K562 (cell line): ENCODE results near the gene PIK3C2G. TPM values are rescaled to one million over a fixed set of nuclear protein-coding genes. Genes with fewer than 3 reads are reported as not detected.
"Not testable (repeated sequence)": the region's sequence is repeated elsewhere in the genome, so short reads cannot be mapped to it uniquely, and the experiment has no call there.

ENCODE experiments used
- ATAC-seq: fragments of 200-7000 bp; cut with Tn5 transposase; 3 replicates; pipeline ENCODE4 v1.9.1; 2020; ENCODE audit warnings: moderate library complexity
- BruUV-seq: library from RNA; stranded (reverse); fragments of 400-500 nt; replicated peaks from 2 replicates; lab custom pipeline; 2021; lab: Mats Ljungman, UMichigan
- CTCF ChIA-PET: fragments of 300-600 bp; formaldehyde crosslinking; extraction: SDS; loops from one replicate; lab custom pipeline; 2021; ENCODE audit warnings: low intra/inter-chr PET ratio; lab: Yijun Ruan, JAX
- POLR2A ChIA-PET: fragments of 300-600, 350-650 bp; sonication (Branson Sonifier 250); formaldehyde crosslinking; extraction: SDS; loops from one replicate; lab custom pipeline; 2021; ENCODE audit warnings: antibody characterized with exemption, inconsistent platforms; lab: Yijun Ruan, JAX
- DNase-seq, 4 experiments: peaks; one replicate each; pipeline versions ENCODE4 v3.0.0 to v3.0.0-alpha.2; 2011 to 2018; ENCODE audit warnings: low spot score in 3 of 4, mixed read lengths in 3 of 4; ENCODE audit errors: extremely low read depth in 1 of 4
- FAIRE-seq: peaks from 2 replicates; lab custom pipeline; 2011; peaks lifted over from hg19 to GRCh38; lab: Jason Lieb, UNC
- H2AFZ ChIP-seq: 2 replicates; pipeline ENCODE4 v1.6.0; 2011; ENCODE audit warnings: low read depth, low read length, control low read depth, inconsistent platforms
- H3K27ac ChIP-seq: fragments of 200-600 bp; 3 replicates; pipeline ENCODE4 v1.8.0; 2011; ENCODE audit warnings: low read depth, mild to moderate bottlenecking, control low read depth, inconsistent platforms, low read length, moderate library complexity, mixed read lengths; ENCODE audit errors: extremely low read depth
- H3K27me3 ChIP-seq, 2 experiments: fragments of 300-600 bp in 1 of 2; 2 replicates in 1 of 2; 3 replicates in 1 of 2; pipeline versions ENCODE4 v1.6.0 to v1.8.0; 2011; ENCODE audit warnings: inconsistent platforms in 2 of 2, low read length in 2 of 2, mild to moderate bottlenecking in 1 of 2, mixed read lengths in 1 of 2, moderate library complexity in 1 of 2; ENCODE audit not compliant: control insufficient read depth in 2 of 2, insufficient read depth in 2 of 2
- H3K36me3 ChIP-seq: fragments of 300-600 bp; 3 replicates; pipeline ENCODE4 v1.8.0; 2011; ENCODE audit warnings: mild to moderate bottlenecking, low read length, inconsistent platforms; ENCODE audit not compliant: control insufficient read depth, insufficient read depth
- H3K4me1 ChIP-seq, 2 experiments: fragments of 200-600 bp in 1 of 2; replicated peaks in 1 of 2; 2 replicates in 1 of 2; 3 replicates in 1 of 2; pipeline versions ENCODE4 v1.5.1 to v1.8.0; 2011; ENCODE audit warnings: inconsistent platforms in 2 of 2, low read length in 2 of 2, mild to moderate bottlenecking in 1 of 2, mixed read lengths in 1 of 2, moderate library complexity in 1 of 2; ENCODE audit not compliant: control insufficient read depth in 2 of 2, insufficient read depth in 2 of 2
- H3K4me2 ChIP-seq: 2 replicates; pipeline ENCODE4 v1.6.1; 2011; ENCODE audit warnings: low read length, control low read depth, inconsistent platforms, mixed read lengths; ENCODE audit not compliant: insufficient read depth
- H3K4me3 ChIP-seq: fragments of 200-600 bp; sonication (generic), shearing (Covaris generic); 2 replicates; pipeline ENCODE4 v1.5.1; 2016; ENCODE audit warnings: control low read depth, inconsistent platforms
- H3K79me2 ChIP-seq: fragments of 200-600 bp; 3 replicates; pipeline ENCODE4 v1.8.0; 2011; ENCODE audit warnings: low read length, inconsistent platforms; ENCODE audit not compliant: control insufficient read depth, insufficient read depth
- H3K9ac ChIP-seq, 2 experiments: 2 replicates each; pipeline versions ENCODE4 v1.6.0 to v1.6.1; 2011; ENCODE audit warnings: low read depth in 2 of 2, low read length in 2 of 2, control low read depth in 1 of 2, inconsistent platforms in 1 of 2, mild to moderate bottlenecking in 1 of 2, mixed read lengths in 1 of 2; ENCODE audit not compliant: insufficient read depth in 1 of 2
- H3K9me1 ChIP-seq: one replicate; pipeline ENCODE4 v1.6.0; 2011; ENCODE audit warnings: inconsistent platforms, mild to moderate bottlenecking, low read length, moderate library complexity; ENCODE audit not compliant: control insufficient read depth, insufficient read depth
- H3K9me3 ChIP-seq: replicated peaks from 2 replicates; pipeline ENCODE4 v1.5.1; 2011; ENCODE audit warnings: low read depth, low read length, inconsistent platforms; ENCODE audit not compliant: control insufficient read depth, insufficient read depth
- H4K20me1 ChIP-seq: replicated peaks from 2 replicates; pipeline ENCODE4 v1.6.1; 2011; ENCODE audit warnings: low read length, inconsistent platforms, mixed read lengths; ENCODE audit not compliant: control insufficient read depth, insufficient read depth
- CXXC5 ChIP-seq: fragments of 250-450 bp; sonication (Bioruptor Pico); IDR thresholded peaks from 2 replicates; pipeline ENCODE4 v1.8.0; 2022; ENCODE audit warnings: inconsistent platforms, mild to moderate bottlenecking, moderate library complexity
- ERF ChIP-seq: fragments of 450-650 bp; formaldehyde crosslinking; IDR thresholded peaks from 2 replicates; pipeline ENCODE4 v1.4.0; 2020; ENCODE audit warnings: mild to moderate bottlenecking, mixed read lengths
- NCOA2 ChIP-seq, 2 experiments: fragments of 450-650 bp; IDR thresholded peaks; 2 replicates each; pipeline ENCODE4 v1.6.1; 2018; ENCODE audit warnings: mild to moderate bottlenecking in 2 of 2, moderate library complexity in 1 of 2; ENCODE audit not compliant: partially characterized antibody in 2 of 2
- NFXL1 ChIP-seq: fragments of 450-650 bp; formaldehyde crosslinking; IDR thresholded peaks from 2 replicates; pipeline ENCODE4 v1.4.0; 2021; ENCODE audit warnings: mild to moderate bottlenecking
- POLR2AphosphoS5 ChIP-seq: IDR thresholded peaks from 2 replicates; pipeline ENCODE4 v1.6.1; 2011; ENCODE audit warnings: mild to moderate bottlenecking, low read depth, low read length, moderate library complexity; ENCODE audit not compliant: control insufficient read depth, insufficient read depth
- RFX5 ChIP-seq: IDR thresholded peaks from 2 replicates; pipeline ENCODE4 v1.6.1; 2011; ENCODE audit warnings: low read depth, mild to moderate bottlenecking, improper control_type of control experiment, low read length
- SIX5 ChIP-seq, 2 experiments: IDR thresholded peaks; 2 replicates each; pipeline ENCODE4 v1.6.1; 2011; ENCODE audit warnings: low read length in 2 of 2, borderline replicate concordance in 1 of 2, low read depth in 1 of 2, mild to moderate bottlenecking in 1 of 2, moderate library complexity in 1 of 2; ENCODE audit not compliant: insufficient read depth in 1 of 2
- SOX6 ChIP-seq: fragments of 450-650 bp; IDR thresholded peaks from 2 replicates; pipeline ENCODE4 v1.6.1; 2014; ENCODE audit warnings: mild to moderate bottlenecking
- ZNF584 ChIP-seq: fragments of 200-800 bp; sonication (Bioruptor generic); IDR thresholded peaks from 2 replicates; pipeline ENCODE4 v1.6.1; 2016; ENCODE audit warnings: low read depth, mild to moderate bottlenecking, missing genetic modification characterization, missing compliant biosample characterization
- WGBS: fragments of 100-300 bp; shearing (Covaris generic); methylation state at CpG from one replicate; pipeline ENCODE4 v1.1.6; 2016; ENCODE audit warnings: low coverage, mixed read lengths; ENCODE audit not compliant: insufficient coverage; ENCODE audit errors: missing lambda C conversion rate; 5-methylcytosine and 5-hydroxymethylcytosine counted together
- in situ Hi-C: fragments of 300-500 bp; cut with MboI; formaldehyde crosslinking; loops from 4 replicates; pipeline ENCODE4 v1.15.0; 2018; ENCODE audit warnings: inconsistent platforms, mixed read lengths
- intact Hi-C: fragments of 100-400 bp; cut with micrococcal nuclease; formaldehyde crosslinking; loops from 2 replicates; pipeline ENCODE4 v1.14.2; 2022
- polyA plus RNA-seq, 8 experiments: library from polyadenylated mRNA; depleted of rRNA in 4 of 8; stranded (reverse) in 5 of 8; unstranded in 3 of 8; fragments of >200 nt; fragmentation: Nextera tagmentation in 2 of 8; fragmentation: Illumina TruSeq in 1 of 8; extraction: Ambion mirVana in 2 of 8; extraction: Trizol in 1 of 8; gene quantifications; 2 replicates each; pipeline versions ENCODE4 v1.2.1 to v1.2.3, GENCODE V29; 2011 to 2014; ENCODE audit warnings: inconsistent platforms in 1 of 8, missing spikeins in 1 of 8
- total RNA-seq, 7 experiments: library from RNA; depleted of rRNA in 6 of 7; stranded (reverse); fragments of >200 nt in 6 of 7; fragmentation: Illumina TruSeq in 2 of 7; extraction: Trizol in 2 of 7; gene quantifications; 2 replicates each; pipeline versions ENCODE4 v1.2.1 to v1.2.3, GENCODE V29; 2011 to 2021; ENCODE audit warnings: low replicate concordance in 1 of 7
- TF ChIP-seq, protein P1 (sequence below): fragments of 450-650 bp; formaldehyde crosslinking; IDR thresholded peaks from 2 replicates; pipeline ENCODE4 v1.4.0; 2020; ENCODE audit warnings: mild to moderate bottlenecking, mixed read lengths
- TF ChIP-seq, protein P2 (sequence below): fragments of 250-450 bp; sonication (Bioruptor Pico); IDR thresholded peaks from 2 replicates; pipeline ENCODE4 v1.4.0; 2020; ENCODE audit warnings: mild to moderate bottlenecking, moderate library complexity, borderline replicate concordance

PIK3C2G gene
- total and polyA plus RNA-seq, 9 of the 15 experiments (the other 6 are each of a cell fraction or from before 2014, with no cell fraction given), result not detected

DNA sequence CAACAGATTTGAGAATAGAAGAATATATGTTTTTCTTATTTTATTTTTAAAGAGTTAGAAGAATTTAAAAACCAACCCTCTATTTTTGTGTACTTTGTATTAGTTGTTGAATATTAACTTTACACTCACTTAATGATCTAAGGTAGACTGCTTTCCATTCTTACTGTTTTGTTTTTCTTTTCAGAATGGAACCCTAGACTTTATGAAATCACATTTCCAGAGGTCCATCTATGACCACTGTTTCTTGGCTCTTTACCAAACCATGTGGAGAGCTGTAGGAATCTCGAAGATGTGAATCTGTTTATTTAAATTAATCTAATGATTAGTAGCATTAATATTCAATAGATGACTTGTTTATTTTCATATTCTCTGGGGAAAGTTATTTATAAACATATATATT is 7.2 kb upstream of the PIK3C2G start:
- no peaks in the 10 kb centered on the region for H3K27me3 ChIP-seq
- no peak overlapping the region for H3K27ac ChIP-seq
- no peak for TF ChIP-seq POLR2AphosphoS5
- TF ChIP-seq RFX5, result no peak
- TF ChIP-seq, protein P1, sequence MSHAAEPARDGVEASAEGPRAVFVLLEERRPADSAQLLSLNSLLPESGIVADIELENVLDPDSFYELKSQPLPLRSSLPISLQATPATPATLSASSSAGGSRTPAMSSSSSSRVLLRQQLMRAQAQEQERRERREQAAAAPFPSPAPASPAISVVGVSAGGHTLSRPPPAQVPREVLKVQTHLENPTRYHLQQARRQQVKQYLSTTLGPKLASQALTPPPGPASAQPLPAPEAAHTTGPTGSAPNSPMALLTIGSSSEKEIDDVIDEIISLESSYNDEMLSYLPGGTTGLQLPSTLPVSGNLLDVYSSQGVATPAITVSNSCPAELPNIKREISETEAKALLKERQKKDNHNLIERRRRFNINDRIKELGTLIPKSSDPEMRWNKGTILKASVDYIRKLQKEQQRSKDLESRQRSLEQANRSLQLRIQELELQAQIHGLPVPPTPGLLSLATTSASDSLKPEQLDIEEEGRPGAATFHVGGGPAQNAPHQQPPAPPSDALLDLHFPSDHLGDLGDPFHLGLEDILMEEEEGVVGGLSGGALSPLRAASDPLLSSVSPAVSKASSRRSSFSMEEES (CRISPR knock-in tag), result no peak
- TF ChIP-seq SIX5 (IDR thresholded peaks at IDR 0.05; ENCODE audit: borderline replicate concordance in 1 of 2, insufficient read depth in 1 of 2, low read depth in 1 of 2, low read length in 2 of 2), result no peak
- no peak for TF ChIP-seq CXXC5 (CRISPR knock-in tag)
- no peak for TF ChIP-seq SOX6
- no peak for TF ChIP-seq NCOA2 (IDR thresholded peaks at IDR 0.05; ENCODE audit: partially characterized antibody in 2 of 2)
- no peak for TF ChIP-seq ERF
- TF ChIP-seq ZNF584 (CRISPR knock-in tag), result no peak
- TF ChIP-seq NFXL1, result no peak
- TF ChIP-seq, protein P2, sequence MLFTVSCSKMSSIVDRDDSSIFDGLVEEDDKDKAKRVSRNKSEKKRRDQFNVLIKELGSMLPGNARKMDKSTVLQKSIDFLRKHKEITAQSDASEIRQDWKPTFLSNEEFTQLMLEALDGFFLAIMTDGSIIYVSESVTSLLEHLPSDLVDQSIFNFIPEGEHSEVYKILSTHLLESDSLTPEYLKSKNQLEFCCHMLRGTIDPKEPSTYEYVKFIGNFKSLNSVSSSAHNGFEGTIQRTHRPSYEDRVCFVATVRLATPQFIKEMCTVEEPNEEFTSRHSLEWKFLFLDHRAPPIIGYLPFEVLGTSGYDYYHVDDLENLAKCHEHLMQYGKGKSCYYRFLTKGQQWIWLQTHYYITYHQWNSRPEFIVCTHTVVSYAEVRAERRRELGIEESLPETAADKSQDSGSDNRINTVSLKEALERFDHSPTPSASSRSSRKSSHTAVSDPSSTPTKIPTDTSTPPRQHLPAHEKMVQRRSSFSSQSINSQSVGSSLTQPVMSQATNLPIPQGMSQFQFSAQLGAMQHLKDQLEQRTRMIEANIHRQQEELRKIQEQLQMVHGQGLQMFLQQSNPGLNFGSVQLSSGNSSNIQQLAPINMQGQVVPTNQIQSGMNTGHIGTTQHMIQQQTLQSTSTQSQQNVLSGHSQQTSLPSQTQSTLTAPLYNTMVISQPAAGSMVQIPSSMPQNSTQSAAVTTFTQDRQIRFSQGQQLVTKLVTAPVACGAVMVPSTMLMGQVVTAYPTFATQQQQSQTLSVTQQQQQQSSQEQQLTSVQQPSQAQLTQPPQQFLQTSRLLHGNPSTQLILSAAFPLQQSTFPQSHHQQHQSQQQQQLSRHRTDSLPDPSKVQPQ, result no peak
- no peaks in the 10 kb centered on the region for H3K9me3 ChIP-seq
- POLR2A ChIA-PET, result no interaction called here
- WGBS, result 0% methylated on average over 1 of the region's 1 CpG
- H2AFZ ChIP-seq, result no peak overlapping the region
- FAIRE-seq (no peak), ATAC-seq (no peak), DNase-seq (no peak)
- no peak overlapping the region for H3K4me3 ChIP-seq
- no peaks in the 10 kb centered on the region for H3K36me3 ChIP-seq
- no peak overlapping the region for H3K4me2 ChIP-seq
- in situ Hi-C loops, result no loop called here
- H3K4me1 ChIP-seq, result no peaks in the 10 kb centered on the region; a peak in 1 of 5 replicates
- BruUV-seq, result no TSS peak
- no peak overlapping the region for H3K9ac ChIP-seq
- no peaks in the 10 kb centered on the region for H3K79me2 ChIP-seq
- intact Hi-C loops, result no loop called here
- CTCF ChIA-PET, result no interaction called here
- H3K9me1 ChIP-seq, result no peaks in the 10 kb centered on the region
- no peaks in the 10 kb centered on the region for H4K20me1 ChIP-seq

DNA sequence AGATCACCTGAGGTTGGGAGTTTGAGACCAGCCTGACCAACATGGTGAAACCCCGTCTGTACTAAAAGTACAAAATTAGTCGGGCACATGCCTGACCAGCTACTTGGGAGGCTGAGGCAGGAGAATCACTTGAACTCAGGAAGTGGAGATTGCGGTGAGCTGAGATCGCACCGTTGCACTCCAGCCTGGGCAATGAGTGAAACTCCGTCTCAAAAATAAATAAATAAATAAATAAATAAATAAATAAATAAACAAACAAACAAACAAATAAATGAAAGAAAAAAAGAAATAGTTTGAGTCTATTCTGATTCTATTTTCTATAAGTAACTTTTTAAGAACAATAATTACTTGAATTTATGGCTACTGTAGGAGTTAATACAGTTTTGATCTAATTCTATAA is 6.3 kb upstream of the PIK3C2G start:
- POLR2A ChIA-PET, H3K4me3 ChIP-seq, H3K27ac ChIP-seq, FAIRE-seq, H3K9ac ChIP-seq, H3K4me2 ChIP-seq, H3K27me3 ChIP-seq, in situ Hi-C loops, H3K79me2 ChIP-seq, H3K4me1 ChIP-seq, H3K9me3 ChIP-seq, CTCF ChIA-PET, H3K9me1 ChIP-seq, BruUV-seq, H2AFZ ChIP-seq, ATAC-seq, intact Hi-C loops, H4K20me1 ChIP-seq, H3K36me3 ChIP-seq, DNase-seq: not testable (repeated sequence)
- WGBS, result 28% methylated on average over 6 of the region's 6 CpGs
